HG03342 (cell line): ENCODE data around the gene SMIM17.
"Not testable (repeated sequence)": the region's sequence is repeated elsewhere in the genome, so short reads cannot be mapped to it uniquely, and the experiment has no call there.

Source experiments
- ATAC-seq: cut with Tn5 transposase; IDR thresholded peaks from one replicate; pipeline ENCODE4 v1.9.1; 2021; ENCODE audit warnings: mild to moderate bottlenecking, moderate library complexity; ENCODE audit not compliant: unreplicated experiment

Gene SMIM17

DNA sequence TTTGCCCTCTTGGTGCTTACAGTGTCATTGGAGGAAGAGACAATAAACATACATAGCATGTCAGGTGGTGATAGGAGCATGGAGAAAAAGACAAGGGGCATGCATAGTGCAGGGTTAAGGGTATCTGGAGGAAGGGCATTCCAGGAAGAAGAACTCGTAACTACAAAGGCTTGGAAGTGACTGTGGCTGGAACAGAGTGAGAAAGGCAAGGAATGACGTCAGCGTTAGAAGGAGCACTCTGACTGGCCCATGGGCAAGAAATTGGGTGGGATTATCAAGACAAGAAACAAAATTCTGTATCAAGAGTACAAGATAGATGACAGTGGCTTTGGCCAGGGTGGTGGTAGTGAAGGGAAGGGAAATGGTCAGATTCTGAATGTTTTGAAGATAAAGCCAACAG, 11.2 kb downstream of the SMIM17 start:
- ATAC-seq, result no peak

DNA sequence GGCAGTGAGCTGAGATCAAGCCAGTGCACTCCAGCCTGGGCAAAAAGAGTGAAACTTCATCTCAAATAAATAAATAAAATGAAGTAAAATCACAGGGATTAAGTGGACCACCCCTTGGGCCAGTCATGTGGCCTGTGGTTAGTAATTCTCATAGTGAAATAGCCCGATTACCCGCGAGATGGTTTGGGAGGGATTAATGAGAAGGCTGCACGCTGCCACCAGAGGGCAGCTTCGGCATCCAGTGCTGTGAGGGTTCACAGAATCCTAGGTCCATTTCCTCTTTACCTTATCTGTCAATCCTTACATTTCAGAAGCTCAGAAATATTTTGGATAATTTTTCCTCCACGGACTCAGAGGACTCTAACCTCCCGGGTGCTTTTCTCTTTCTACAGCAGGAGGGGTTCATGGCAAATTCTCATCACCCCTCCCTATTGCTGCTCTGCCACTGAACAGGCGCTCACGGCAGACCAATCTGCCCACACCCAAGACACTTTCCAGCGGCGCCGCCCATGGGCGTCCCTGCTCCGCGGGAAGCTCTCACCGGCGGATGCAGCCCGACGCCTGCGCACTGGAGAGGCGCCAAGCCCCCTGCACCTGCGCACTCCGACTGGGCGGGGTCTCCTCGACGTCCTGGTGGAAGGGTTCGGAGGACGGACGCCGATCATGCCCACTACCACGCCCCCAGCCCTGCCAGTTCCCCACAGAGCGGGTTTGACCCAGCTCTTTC, 17.6 kb downstream of the SMIM17 start:
- no peak for ATAC-seq

DNA sequence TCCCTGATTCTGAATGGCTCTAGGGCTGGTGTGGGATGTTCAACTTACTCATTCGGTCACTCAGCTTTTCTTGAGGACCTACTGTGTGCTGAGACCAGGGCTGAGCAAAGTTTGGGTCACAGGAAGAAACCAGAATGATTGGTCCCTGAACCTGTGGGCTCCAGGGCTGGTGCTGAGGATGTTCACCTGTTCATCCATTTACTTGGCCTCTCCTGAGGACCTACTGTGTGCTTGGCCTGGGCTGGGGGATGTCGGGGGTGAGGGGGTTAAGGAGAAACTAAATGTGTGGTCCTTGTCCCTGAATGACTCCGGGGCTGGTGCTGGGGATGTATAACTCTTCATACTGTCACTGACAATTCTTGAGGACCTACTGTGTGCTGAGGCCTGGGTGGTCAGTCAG, 18.3 kb downstream of the SMIM17 start:
- no peak for ATAC-seq

DNA sequence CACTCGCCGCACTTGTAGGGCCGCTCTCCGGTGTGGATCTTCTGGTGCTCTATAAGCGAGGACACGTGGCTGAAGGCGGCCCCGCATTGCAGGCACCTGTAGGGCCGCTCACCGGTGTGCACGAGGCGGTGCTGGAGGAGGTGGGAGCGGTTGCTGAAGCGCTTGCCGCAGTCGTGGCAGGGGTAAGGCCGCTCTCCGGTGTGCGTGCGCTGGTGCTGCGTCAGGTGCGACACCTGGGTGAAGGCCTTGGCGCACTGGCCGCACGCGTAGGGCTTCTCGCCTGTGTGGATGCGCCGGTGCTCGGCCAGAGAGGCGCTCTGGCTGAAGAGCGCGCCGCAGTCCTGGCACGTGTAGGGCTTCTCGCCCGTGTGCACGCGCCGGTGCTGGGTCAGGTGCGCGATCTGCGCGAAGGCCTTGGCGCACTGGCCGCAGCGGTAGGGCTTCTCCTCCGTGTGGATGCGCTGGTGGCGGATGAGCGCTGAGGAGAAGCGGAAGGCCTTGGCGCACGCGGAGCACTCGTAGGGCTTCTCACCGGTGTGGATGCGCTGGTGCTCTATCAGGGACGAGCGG, 21.1 kb downstream of the SMIM17 start:
- no peak for ATAC-seq

DNA sequence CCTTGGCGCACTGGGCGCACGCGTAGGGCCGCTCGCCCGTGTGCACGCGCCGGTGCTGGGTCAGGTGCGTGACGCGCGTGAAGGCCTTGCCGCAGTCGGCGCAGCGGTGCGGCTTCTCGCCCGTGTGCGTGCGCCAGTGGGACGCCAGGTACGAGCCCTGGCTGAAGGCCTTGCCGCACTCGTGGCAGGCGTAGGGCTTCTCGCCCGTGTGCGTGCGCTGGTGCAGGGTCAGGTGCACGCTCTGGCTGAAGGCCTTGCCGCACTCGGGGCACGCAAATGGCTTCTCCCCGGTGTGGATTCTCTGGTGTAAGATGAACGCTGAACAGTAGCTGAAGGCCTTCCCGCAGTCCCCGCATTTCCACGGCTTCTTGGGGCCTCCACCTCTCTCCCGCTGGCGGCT, 21.6 kb downstream of the SMIM17 start:
- no peak for ATAC-seq

DNA sequence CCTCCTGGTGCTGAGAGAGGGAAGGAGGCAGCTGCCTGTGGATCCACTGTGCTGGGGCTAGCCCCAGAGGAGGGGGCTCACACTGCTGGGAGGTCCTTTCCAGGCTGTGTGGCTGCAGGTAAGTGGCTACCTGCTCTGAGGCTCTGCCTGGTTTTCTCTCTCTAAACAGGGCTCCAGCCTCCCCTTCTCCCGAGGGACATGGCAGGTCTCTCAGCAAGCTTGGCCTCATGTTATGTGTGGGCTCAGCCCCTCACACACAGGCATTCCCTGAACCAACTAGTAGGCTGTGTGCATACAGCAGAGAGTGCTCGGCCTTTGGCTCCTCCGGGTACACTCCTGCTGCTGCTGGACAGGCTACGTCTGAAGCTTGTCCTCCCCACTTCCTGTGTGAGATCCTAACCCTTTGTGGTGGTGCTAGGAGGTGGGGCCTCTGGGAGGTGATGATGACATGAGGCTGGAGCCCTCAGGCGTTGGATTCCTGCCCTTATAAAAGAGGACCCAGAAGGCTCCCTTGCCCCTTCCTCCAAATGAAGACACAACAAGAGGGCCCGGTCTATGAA, 24.4 kb downstream of the SMIM17 start:
- no peak for ATAC-seq

DNA sequence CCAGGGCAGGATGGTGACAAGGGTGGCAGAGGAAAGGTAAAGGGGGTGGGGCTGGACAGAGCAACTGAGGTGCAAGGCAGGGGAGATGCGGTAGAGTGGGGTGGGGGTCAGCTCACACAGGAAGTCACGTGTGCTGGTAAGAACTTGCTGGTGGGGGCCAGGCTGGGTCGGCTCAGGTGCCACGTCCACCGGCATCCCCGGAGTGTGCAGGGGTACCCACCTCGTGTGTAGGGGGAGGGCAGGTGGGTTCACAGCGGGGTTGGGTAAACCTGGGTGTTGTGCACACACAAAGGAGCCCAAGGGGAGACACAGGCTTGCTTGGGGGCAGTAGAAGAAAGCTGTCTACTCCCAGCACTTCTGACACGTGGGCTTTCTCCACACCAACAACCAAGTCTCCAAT, 25.7 kb downstream of the SMIM17 start:
- no peak for ATAC-seq

DNA sequence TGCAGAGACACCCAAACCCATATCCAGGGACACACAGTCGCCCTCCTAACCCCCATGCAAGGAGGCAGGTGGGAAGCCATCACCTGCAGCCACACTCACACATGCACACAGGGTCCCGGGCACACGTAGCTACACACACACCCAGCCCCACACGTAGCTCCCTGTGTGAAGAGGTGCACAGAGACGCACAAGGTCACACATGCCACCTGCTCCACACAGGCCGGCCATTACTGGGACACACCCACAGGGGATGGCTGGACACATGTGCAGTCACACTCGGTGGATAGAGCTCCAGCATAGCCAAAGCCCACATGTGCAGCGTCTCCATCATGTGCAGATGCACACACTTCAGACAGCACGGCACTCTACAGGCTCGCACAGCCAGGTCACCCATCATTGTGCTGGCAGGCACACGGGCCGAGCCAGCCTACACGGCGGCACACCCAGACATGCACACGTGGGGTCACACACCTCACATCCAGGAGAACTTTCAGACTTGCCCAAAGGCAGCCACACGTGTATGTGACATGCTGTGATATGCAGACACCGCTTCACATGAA, 27.5 kb downstream of the SMIM17 start:
- ATAC-seq, result no peak

DNA sequence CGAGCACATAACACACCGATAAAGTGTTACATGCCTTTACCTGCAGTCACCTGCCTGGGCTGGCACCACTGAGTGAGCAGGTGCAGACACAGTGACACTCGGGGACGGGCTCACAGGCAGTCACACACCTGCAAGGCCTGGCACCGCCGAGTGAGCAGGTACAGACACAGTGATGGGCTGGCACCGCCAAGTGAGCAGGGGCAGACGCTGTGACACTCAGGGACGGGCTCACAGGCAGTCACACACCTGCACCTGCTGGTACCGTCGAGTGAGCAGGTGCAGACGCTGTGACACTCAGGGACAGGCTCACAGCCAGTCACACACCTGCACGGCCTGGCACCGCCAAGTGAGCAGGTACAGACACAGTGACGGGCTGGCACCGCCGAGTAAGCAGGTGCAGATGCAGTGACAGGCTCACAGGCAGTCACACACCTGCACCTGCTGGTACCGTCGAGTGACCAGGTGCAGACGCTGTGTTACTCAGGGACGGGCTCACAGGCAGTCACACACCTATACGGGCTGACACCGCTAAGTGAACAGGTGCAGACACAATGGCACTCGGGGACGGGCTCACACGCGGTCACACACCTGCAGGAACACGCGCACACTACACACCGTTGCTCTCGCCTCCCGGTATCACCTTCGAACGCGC, 28.1 kb downstream of the SMIM17 start:
- ATAC-seq, result no peak

DNA sequence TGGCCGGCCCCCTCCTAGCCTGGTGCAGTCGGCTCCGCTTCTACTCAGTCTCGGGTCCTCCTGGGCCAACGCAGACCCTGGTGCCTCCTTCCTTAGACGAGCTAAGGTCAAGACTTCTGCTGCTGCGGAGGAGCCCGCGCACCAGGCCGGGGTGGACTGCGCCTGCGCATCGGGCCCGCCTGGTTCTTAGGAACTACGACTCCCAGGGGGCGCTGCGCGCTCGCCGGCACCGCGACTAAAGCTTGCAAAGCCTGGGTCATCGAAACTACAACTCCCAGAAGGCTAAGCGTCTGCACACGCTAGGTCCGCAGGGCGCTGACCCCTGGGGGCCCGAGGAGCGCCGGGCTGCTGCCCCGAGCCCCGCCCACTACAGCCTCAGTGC, 28.6 kb downstream of the SMIM17 start, which contains the start of gene ZNF835:
ZNF835 (minus strand) TSS at position 145 of the 382 bp plus-strand sequence. CDS start 6,559 bp downstream, outside the sequence.
- ATAC-seq, result no peak

DNA sequence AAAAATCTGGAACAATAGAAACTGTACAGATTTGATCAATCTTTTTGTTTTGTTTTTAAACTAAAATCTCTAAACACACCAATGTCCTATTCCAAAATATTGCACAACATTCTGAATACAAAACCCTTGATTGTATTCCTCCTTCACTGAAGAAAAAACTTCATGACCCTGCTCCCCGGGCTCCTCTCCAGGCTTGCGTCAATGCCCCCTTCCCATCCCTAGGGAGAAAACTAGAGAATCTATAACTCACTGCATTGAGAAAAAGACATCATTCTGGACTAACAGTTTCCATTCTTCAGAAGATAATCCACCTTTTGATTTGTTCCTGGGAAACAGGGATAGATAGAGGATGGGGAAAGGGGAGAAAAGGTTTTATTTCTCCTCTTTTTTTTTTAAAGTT, 29.7 kb downstream of the SMIM17 start:
- ATAC-seq, result not testable (repeated sequence)

DNA sequence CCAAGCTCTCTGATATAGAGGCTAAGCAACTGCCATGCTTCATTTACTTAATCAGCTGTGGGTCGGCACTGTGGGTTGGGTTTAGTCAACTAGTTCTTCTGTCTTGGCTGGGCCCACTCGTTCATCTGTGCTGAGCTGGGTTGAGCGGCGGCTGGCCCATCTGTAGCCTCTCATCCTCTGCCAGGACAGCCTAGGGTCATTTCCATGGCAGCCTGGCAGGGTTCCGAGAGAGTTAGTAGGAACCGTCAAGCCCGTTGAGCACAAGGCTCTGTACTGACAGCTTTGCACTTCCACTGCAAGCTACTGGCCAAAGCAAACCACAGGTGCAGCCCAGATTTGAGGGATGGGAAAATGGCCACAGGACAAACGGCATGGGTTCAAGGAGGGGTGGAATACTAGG, 35.2 kb downstream of the SMIM17 start:
- ATAC-seq, result no peak

DNA sequence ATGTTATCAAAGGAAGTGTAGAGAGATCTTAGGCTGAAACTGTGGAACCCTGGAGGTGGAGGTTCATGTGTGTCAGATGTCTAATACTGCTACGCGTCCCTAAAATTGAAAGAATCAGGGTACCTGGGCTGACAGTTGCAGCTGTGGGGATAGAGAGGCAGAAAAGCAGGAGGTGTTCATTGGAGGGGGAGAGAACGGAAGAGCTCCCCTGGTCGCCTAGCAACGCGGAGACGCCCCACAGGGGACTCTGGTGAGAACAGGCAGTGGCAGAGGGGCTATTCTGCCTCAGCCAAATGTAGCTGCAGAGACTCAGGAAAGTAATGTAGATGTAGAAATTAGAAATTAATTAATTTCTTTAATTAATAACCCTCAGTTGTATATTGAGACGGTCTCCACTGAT, 38.7 kb downstream of the SMIM17 start:
- ATAC-seq, result no peak

DNA sequence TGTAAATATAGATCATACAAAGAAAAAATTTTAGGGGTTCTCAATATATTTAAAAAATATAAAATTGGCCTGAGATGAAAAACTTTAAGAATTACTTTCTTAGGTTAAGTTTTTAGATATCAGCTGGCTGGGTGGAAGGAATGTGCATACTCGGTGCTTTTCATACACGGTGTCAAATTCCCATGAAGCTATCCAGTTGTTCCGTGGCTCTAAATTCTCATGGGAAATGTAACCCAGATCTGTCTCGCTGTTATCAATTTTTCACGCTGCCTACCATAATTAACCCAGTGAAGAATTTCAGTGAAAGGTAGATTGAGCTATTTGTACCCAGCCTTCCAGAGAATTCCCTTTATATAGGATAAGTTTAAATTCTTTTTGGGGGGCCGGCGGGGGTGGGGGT, 40.2 kb downstream of the SMIM17 start:
- no peak for ATAC-seq

DNA sequence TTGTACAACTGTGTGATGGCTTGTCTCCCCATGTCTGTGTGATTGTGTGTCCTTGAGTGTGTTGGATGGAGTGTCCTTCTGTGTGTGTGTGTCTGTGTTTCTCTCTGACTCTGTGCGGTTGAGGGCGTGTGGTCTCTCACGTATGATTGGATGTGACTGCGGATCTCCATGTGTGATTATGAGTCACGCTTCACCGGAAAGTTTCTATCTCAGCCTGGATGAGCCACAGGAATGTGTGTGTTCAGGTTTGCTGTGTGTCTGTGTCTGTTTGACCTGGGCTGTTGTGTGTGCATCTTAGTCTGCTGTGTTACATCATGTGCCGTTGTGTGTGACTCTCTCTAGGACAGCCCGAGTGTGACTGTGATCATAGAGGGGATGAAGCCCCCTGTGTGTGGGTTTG, 44.1 kb downstream of the SMIM17 start:
- ATAC-seq, result no peak

DNA sequence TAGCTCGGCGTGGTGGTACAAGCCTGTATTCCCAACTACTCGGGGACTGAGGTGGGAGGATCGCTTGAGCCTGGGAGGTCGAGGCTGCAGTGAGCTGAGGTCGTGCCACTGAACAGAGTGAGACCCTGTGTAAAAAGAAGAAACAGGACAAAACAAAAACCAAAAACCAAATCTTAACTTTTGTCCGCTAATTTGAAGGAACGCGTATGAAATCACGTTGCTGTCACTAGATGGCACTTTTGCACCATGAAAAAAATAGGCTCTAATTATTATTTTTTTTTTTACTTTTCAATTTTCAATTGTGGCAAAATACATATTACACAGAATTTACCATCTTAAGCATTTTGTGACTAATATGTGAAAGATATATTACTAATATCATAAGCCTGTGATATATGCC, 46.2 kb downstream of the SMIM17 start:
- ATAC-seq, result no peak

DNA sequence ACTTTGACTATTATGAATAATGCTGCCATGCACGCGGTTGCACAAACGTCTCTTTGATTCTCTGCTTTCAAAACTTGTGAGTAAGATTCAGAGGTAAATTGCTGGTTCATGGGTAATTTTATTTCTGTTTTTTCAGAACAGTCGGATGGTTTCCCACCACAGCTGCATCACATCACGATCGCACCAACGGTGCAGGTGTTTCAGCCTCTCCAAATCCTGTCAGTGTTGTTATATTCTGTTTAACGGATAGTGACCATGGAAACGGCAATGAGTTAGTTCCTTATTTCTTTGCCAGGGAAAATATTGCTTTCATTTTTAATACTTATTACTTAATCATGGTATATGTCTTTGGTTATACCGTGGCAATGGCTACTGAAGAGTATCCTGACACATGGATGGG, 47.7 kb downstream of the SMIM17 start:
- no peak for ATAC-seq

DNA sequence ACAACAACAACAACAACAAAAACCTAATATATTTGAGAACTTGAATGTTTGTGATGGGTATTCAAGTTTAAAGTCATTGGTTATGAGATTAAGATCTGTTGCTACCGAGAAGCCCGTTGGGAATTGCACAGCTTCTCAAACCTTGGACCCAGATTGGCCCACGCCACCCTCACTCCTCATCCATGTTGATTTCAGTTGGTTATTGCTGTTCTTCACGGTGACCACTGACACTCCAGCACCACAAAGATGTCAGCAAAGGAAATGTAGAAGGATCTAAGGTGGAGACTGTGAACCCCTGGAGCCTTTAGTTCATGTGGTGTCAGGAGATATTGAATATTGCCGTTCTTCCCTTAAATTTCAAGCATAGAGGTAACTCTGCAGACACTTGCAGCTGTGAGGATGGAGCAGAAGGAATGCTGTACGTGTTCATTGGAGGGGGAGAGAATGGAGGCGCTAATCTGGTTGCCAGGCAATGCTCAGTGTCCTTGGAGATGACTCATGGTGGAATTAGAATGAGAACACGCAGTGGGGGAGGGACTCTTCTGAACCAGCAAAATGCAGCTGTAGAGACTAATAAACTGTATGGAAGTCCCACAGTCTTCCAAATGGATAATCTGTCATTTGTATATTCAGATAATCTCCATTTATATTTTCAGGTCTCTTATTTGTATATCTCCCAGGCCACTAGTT, 49.4 kb downstream of the SMIM17 start:
- no peak for ATAC-seq

DNA sequence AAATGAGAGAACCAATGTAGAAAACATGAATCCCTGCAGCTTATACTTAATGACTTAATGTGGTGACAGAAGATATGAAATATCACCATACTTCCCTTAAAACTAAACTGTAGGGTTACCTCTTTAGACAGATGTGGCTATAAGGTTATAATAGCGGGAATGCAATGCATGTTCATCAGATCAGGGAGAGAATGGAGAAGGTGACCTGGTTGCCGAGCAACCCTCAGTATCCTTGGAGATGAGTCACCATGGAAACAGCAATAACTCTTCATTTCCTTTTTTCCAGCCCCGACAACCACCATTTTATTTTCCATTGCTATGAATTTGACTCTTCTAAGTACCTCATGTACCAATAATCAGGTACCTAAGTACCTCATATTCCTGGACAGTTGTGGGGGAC, 56.6 kb downstream of the SMIM17 start:
- no peak for ATAC-seq

DNA sequence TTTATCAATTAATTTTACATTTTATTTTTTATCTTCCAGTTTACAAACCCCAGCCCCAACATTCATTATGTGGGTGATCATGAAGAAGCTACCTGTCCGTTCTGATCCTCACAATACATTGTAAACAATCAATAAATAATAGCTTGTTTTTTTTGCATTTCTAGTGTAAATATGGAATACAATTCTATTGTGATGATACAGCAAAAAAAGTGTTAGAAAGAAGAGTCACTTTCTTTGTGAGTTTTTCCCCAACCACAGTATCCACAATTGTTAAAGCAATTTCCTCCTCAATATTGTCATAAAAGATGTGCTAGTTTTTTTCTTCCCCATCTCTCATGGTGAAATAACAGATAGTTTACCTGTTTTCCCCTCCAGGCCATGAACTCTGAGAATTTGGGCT, 58.9 kb downstream of the SMIM17 start:
- ATAC-seq, result no peak

DNA sequence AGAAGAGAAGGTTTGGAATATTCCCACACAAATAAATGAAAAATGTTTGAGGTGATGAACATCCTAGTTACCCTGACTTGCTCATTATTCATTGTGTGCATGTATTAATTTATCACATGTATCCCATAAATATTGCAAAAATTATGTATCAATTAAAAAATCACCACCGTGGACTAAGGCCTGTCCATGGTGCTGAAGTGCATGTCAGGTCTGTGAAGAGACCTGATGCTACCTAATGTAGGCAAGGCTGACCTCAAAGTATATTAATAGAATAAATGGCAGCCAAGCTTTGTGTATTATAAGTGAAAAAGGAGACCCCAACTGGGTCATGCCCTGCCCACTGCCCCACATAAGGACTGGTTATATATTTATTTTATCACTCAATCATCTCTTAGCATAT, 63.0 kb downstream of the SMIM17 start:
- ATAC-seq, result no peak
